Natural killer cell treated with Interleukin-12 subunit alpha and Interleukin-12 subunit beta and Interleukin-15 and Interleukin-18, amount 100 ng/mL, for 72 hours (primary cell): ENCODE data around the gene KCNJ8. TPM values are rescaled to one million over a fixed set of nuclear protein-coding genes. Genes with fewer than 3 reads are reported as not detected.
"Not testable (repeated sequence)": the region's sequence is repeated elsewhere in the genome, so short reads cannot be mapped to it uniquely, and the experiment has no call there.

Experiments used
- ATAC-seq, 2 donors: fragments of 150-1000 bp; cut with Tn5 transposase in 1 of 2; sonication (Bioruptor Pico), chemical (Tn5 transposase) in 1 of 2; 2 replicates each; pipeline ENCODE4 v1.10.0; 2021
- DNase-seq: peaks from one replicate; pipeline ENCODE4 v3.0.0; 2022; ENCODE audit warnings: low spot score
- H3K27ac Mint-ChIP-seq, 2 donors: 1 replicate in 1 of 2; 2 replicates in 1 of 2; pipeline ENCODE4 v1.8.0; 2022; ENCODE audit warnings: mixed read lengths in 2 of 2, mild to moderate bottlenecking in 1 of 2, moderate library complexity in 1 of 2
- H3K27me3 Mint-ChIP-seq, 2 donors: 1 replicate in 1 of 2; 2 replicates in 1 of 2; pipeline ENCODE4 v1.8.0; 2022; ENCODE audit warnings: mixed read lengths in 2 of 2
- H3K36me3 Mint-ChIP-seq: one replicate; pipeline ENCODE4 v1.8.0; 2022; ENCODE audit warnings: mixed read lengths
- H3K4me1 Mint-ChIP-seq, 2 donors: 1 replicate in 1 of 2; 2 replicates in 1 of 2; pipeline ENCODE4 v1.8.0; 2022; ENCODE audit warnings: low read depth in 2 of 2, mixed read lengths in 2 of 2, mild to moderate bottlenecking in 1 of 2
- H3K4me3 Mint-ChIP-seq: one replicate; pipeline ENCODE4 v1.8.0; 2022; ENCODE audit warnings: mixed read lengths
- H3K9me3 Mint-ChIP-seq: 2 replicates; pipeline ENCODE4 v1.8.0; 2022; ENCODE audit warnings: mixed read lengths
- total RNA-seq, 2 donors: library from RNA; stranded (reverse); gene quantifications; one replicate each; pipeline ENCODE4 v1.2.3, GENCODE V29; 2022

Gene KCNJ8
- total RNA-seq, 2 donors from 2014 or later, result not detected

- H3K27ac Mint-ChIP-seq, result no peak overlapping the region
Measured at GRCh38 chr12:21800011-21800410, 25.5 kb upstream of the KCNJ8 start.

GRCh38 chr12:21797539-21797938 is 23.0 kb upstream of the KCNJ8 start:
- Mint-ChIP-seq H3K4me3 (no peak overlapping the region), H3K36me3 (no peaks in the 10 kb centered on the region), H3K27me3 (peaks cover 0 to 7% of the 10 kb centered on the region in 2 donors), H3K9me3 (peaks cover 7% of the 10 kb centered on the region), H3K4me1 (no peaks in the 10 kb centered on the region), H3K27ac (no peak overlapping the region)
- no peak for DNase-seq
- no peak for ATAC-seq

More at GRCh38 chr12:21800011-21800410, 25.5 kb upstream of the KCNJ8 start:
- Mint-ChIP-seq H3K27me3 (no peaks in the 10 kb centered on the region), H3K4me1 (no peaks in the 10 kb centered on the region), H3K9me3 (peaks cover 2% of the 10 kb centered on the region), H3K4me3 (no peak overlapping the region), H3K36me3 (no peaks in the 10 kb centered on the region)
- DNase-seq (no peak), ATAC-seq (no peak)

- no peak for ATAC-seq
- Mint-ChIP-seq H3K4me3 (no peak overlapping the region), H3K27me3 (peaks cover 0 to 7% of the 10 kb centered on the region in 2 donors), H3K36me3 (no peaks in the 10 kb centered on the region), H3K4me1 (no peaks in the 10 kb centered on the region), H3K9me3 (peaks cover 10% of the 10 kb centered on the region), H3K27ac (no peak overlapping the region)
- no peak for DNase-seq
Measured at GRCh38 chr12:21795648-21796328, 21.3 kb upstream of the KCNJ8 start.

GRCh38 chr12:21794807-21795595 is 20.5 kb upstream of the KCNJ8 start:
- not testable (repeated sequence) for H3K27me3 Mint-ChIP-seq, H3K4me3 Mint-ChIP-seq, H3K9me3 Mint-ChIP-seq, DNase-seq, H3K27ac Mint-ChIP-seq, H3K36me3 Mint-ChIP-seq, ATAC-seq, H3K4me1 Mint-ChIP-seq

GRCh38 chr12:21789687-21790086 is 15.2 kb upstream of the KCNJ8 start:
- peaks cover 13% of the 10 kb centered on the region for H3K9me3 Mint-ChIP-seq
- ATAC-seq, H3K36me3 Mint-ChIP-seq, H3K27me3 Mint-ChIP-seq, H3K4me3 Mint-ChIP-seq, DNase-seq, H3K27ac Mint-ChIP-seq, H3K4me1 Mint-ChIP-seq: not testable (repeated sequence)

- H3K9me3 Mint-ChIP-seq, result peaks cover 11% of the 10 kb centered on the region
- H3K27me3 Mint-ChIP-seq, result no peaks in the 10 kb centered on the region
- no peak overlapping the region for H3K4me3 Mint-ChIP-seq
- H3K4me1 Mint-ChIP-seq, result no peaks in the 10 kb centered on the region
- ATAC-seq (no peak), DNase-seq (no peak)
- H3K27ac Mint-ChIP-seq, result no peak overlapping the region
- no peaks in the 10 kb centered on the region for H3K36me3 Mint-ChIP-seq
Measured at GRCh38 chr12:21788089-21788983, 13.8 kb upstream of the KCNJ8 start.

GRCh38 chr12:21786041-21786531 is 11.6 kb upstream of the KCNJ8 start:
- H3K4me1 Mint-ChIP-seq, result no peaks in the 10 kb centered on the region
- no peak for DNase-seq
- no peaks in the 10 kb centered on the region for H3K36me3 Mint-ChIP-seq
- H3K9me3 Mint-ChIP-seq, result peaks cover 6% of the 10 kb centered on the region
- no peaks in the 10 kb centered on the region for H3K27me3 Mint-ChIP-seq
- no peak overlapping the region for H3K27ac Mint-ChIP-seq
- no peak for ATAC-seq
- H3K4me3 Mint-ChIP-seq, result no peak overlapping the region

GRCh38 chr12:21782723-21783122 is 8.2 kb upstream of the KCNJ8 start:
- H3K4me3 Mint-ChIP-seq, H3K27ac Mint-ChIP-seq, ATAC-seq, DNase-seq, H3K27me3 Mint-ChIP-seq, H3K9me3 Mint-ChIP-seq, H3K36me3 Mint-ChIP-seq, H3K4me1 Mint-ChIP-seq: not testable (repeated sequence)

- ATAC-seq, result no peak
- H3K4me3 Mint-ChIP-seq, result no peak overlapping the region
- H3K9me3 Mint-ChIP-seq, result peaks cover 3% of the 10 kb centered on the region
- H3K27ac Mint-ChIP-seq, result no peak overlapping the region
- H3K4me1 Mint-ChIP-seq, result no peaks in the 10 kb centered on the region
- no peaks in the 10 kb centered on the region for H3K36me3 Mint-ChIP-seq
- DNase-seq, result no peak
- peaks cover 10 to 17% of the 10 kb centered on the region in 2 donors for H3K27me3 Mint-ChIP-seq
Measured at GRCh38 chr12:21780786-21781185, 6.3 kb upstream of the KCNJ8 start.

GRCh38 chr12:21776175-21776574 is 1.7 kb upstream of the KCNJ8 start:
- no peak overlapping the region for H3K4me3 Mint-ChIP-seq
- H3K27ac Mint-ChIP-seq, result no peak overlapping the region
- H3K9me3 Mint-ChIP-seq, result no peaks in the 10 kb centered on the region
- DNase-seq (no peak), ATAC-seq (no peak)
- peaks cover 0 to 6% of the 10 kb centered on the region in 2 donors for H3K4me1 Mint-ChIP-seq
- peaks cover 26 to 48% of the 10 kb centered on the region in 2 donors for H3K27me3 Mint-ChIP-seq
- no peaks in the 10 kb centered on the region for H3K36me3 Mint-ChIP-seq

GRCh38 chr12:21775133-21775820 is 771 bp upstream of the KCNJ8 start:
- Mint-ChIP-seq H3K27ac (no peak overlapping the region), H3K4me1 (peaks cover 0 to 6% of the 10 kb centered on the region in 2 donors), H3K27me3 (peaks cover 30 to 54% of the 10 kb centered on the region in 2 donors), H3K9me3 (no peaks in the 10 kb centered on the region), H3K36me3 (no peaks in the 10 kb centered on the region), H3K4me3 (no peak overlapping the region)
- no peak for ATAC-seq
- DNase-seq, result no peak

- ATAC-seq (no peak), DNase-seq (no peak)
- no peak overlapping the region for H3K4me3 Mint-ChIP-seq
- no peaks in the 10 kb centered on the region for H3K9me3 Mint-ChIP-seq
- H3K27me3 Mint-ChIP-seq, result peaks cover 33 to 62% of the 10 kb centered on the region in 2 donors
- no peaks in the 10 kb centered on the region for H3K36me3 Mint-ChIP-seq
- H3K4me1 Mint-ChIP-seq, result peaks cover 0 to 6% of the 10 kb centered on the region in 2 donors
- H3K27ac Mint-ChIP-seq, result no peak overlapping the region
Measured at GRCh38 chr12:21773806-21774205, 700 bp downstream of the KCNJ8 start.

GRCh38 chr12:21773263-21773741 is 1.2 kb downstream of the KCNJ8 start:
- Mint-ChIP-seq H3K27ac (no peak overlapping the region), H3K9me3 (no peaks in the 10 kb centered on the region), H3K4me1 (peaks cover 0 to 6% of the 10 kb centered on the region in 2 donors), H3K4me3 (no peak overlapping the region), H3K27me3 (peaks cover 33 to 62% of the 10 kb centered on the region in 2 donors), H3K36me3 (no peaks in the 10 kb centered on the region)
- DNase-seq, result no peak
- peak in 1 of 2 donors; percentile 40 for ATAC-seq
